Right kidney (tissue), 9 donors: Measurements from ENCODE around the gene JPH3.
A peak's percentile ranks its signal among the peaks of the same experiment; 100 is the strongest.

Experiments used
- DNase-seq: peaks from one replicate; pipeline ENCODE4 v3.0.0-alpha.2; 2016
- long read RNA-seq, 8 donors: transcript quantifications; one replicate each; lab custom pipeline, GENCODE V29; 2026

JPH3 gene
- long read RNA-seq, donor 1, result 0 reads
- long read RNA-seq, donor 2, result 0 reads
- long read RNA-seq, donor 3, result 0 reads
- long read RNA-seq, donor 4, partial matches to known transcripts, result 0 of 1 reads
- long read RNA-seq, donor 4, other reads (novel, unspliced or antisense), result 0 of 1 reads
- long read RNA-seq, donor 5, result 0 reads
- long read RNA-seq, donor 6, result 0 reads
- long read RNA-seq, donor 7, result 0 reads
- long read RNA-seq, donor 8, result 0 reads

DNA sequence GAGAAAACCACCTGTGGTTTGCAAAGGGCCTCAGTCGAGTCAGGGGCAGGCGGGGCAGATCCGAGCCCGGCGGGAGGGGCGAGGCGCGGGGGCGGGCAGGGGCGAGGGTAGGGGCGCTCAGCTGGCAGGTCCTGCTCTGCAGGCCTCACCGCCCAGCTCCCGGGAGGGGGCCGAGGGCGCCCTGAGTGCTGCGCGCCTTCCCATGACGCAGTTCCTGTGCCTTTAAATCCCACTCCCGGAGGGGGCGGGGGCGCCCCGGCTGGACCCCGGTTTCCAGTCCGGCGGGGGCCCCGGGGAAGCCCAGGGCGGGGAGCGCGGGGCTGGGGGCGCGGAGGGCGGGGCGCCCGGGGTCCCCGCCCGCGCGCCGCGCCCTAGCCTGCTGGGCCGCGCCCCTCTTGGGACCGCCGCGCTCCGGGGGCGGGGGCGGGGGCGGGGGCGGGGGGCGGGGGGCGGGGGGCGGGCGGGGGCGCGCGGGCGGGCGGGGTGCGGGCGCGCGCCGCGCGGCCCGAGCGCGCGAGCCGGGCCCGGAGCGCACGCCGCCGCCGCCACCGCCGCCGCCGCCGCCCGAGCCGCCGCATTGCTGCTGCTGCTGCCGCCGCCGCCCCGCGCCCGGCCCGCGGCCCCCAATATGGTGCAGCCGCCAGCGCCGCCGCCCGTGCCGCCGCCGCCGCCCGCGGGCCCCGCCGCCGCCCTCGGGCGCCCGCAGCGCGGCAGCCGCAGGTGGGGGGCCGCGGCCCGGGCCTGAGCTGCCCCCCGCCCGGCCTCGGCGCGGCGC lies at the start of gene JPH3:
TSS of gene JPH3 (plus strand) at position 508 of the 775 bp plus-strand sequence. CDS start 639 bp downstream, outside the sequence.
- DNase-seq, result no peak

DNA sequence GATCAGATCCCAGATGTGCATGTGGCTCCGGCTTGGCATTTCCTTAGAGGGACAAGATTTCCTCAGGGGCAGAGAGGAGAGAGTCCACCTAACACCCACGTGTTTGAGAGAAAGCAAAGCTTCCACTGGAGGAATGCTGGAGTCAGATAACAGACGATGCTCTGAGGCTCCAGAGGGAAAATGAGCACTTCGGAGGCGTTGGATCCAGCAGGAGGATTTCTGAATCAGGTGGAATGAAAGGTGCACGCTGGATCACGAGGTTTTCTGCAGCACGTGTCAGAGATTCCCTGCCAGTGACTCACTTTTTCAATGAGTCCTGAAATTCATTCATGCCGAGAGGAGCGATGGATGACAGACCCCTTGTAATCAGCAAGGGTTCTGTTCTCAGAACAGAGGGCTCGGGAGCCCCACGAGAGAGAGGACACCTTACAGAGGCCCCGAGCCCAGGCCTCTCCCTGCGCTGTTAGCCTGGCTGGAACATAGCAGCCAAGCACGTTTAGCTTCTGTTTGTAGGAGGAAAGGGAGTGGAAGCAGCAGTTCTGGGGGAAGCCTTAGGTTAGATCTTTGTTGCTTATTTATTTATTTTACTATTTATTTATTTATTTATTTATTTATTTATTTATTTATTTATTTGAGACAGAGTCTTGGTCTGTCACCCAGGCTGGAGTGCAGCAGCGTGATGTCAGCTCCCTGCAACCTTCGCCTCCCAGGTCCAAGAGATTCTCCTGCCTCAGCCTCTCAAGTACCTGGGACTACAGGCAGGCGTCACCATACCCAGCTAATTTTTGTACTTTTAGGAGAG lies 49.3 kb upstream of the JPH3 start:
- no peak for DNase-seq

DNA sequence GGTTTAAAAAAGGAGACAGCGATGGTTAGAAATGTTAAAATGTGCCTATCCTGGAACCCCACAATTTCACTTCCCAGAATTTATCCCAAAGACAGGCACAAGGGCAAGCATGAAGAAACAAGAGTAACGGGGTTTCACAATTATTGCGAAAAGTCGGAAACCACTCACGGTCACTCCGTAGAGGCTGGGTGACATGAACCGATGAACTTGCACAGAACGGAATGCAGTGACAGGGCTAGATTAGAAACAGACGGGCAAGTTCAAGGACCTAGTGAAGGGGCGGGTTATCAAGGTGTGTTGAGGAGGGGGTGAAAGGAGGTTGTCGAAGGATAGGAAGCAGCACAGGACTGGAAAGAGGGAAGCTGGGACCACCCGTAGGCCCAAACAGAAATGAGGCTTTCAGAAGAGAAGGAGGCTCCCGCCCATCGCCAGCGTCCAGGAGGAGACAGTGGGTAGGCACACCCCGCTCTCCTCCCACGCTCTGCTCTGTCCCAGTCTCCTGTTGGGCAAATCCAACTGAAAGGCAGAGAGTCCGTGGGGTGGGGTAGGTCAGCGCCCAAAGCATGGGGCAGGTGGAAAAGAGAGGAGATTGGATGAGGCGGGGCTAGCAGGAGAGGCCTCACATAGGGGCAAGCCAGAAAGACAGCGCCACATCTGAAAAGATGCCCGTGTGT lies 47.4 kb upstream of the JPH3 start:
- DNase-seq, result no peak

DNA sequence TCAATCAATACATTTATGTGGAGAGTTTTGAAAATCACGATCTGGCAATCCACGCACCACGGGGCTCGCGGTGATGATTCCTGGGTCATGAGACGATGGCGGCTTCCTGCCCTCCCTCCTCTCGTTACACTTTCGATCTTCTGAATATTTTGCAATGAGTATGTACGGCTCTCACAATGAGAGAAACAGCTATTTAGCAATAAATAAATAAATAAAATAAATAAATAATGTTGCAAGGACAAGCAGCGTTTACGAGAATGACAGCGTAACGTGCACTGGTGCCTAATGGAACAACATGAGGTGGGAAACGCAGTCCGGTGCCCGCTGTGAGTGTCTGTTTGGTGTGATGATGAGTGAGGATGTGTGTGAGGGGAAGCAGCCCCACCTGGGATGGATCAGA lies 46.7 kb upstream of the JPH3 start:
- DNase-seq, result no peak

DNA sequence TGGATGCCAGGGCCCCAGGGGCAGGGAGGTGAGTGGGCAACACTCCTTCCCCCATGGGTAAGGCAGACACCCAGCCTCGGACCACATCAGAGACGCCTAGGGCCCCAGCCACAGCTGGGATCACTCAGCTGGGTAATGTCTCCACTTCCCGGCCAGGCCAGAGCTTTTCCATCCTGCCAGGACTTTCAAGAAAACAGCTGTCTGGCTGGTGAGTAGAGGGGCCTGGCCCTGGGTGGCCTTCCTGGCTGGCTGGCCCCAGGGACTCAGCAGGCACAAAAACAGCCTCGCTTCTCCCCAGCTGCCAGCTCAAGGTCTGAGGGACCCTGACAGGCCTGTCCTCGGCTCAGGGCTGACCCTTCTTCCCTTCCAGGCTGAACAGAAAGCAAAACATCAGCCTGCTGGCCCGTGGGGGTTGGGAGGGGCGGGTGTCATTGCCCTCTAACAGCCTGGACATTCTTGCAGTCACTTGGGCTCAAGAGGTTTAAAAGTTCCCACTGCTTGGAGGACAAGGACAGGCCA lies 45.3 kb upstream of the JPH3 start:
- DNase-seq, result peak; percentile 60

DNA sequence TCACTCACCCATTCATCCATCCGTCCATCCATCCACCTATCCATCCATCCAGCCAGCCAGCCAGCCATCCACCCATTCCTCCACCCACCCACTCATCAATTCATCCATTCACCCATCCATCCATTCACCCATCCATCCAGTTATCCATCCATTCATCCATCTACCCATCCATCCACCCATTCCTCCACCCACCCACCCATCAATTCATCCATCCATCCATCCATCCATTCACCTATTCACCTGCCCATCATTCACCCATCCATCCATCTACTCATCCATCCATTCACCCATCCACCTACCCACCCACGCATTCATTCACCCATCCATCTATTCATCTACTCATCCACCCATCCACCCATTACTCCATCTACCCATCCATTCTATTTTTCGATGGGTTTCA lies 43.6 kb upstream of the JPH3 start:
- no peak for DNase-seq

DNA sequence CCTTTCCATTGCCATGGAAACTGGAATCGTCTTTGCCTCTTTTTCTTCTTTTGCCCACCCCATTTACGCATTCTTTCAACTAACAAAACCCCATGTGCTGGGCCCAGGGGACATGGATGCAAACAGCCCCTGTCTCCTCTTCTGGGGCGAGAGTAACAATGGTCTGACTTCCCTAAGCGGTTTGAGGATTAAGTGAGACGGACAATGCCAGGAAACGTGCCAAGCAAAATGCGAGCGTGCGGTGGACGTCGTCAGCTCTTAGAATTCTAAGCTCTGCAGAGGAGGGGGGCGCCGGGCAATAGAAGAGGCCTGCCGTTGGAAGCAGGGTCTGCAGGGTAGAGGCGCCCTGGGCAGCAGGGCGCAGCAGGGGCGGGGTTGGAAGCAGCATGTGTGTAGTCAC lies 42.4 kb upstream of the JPH3 start:
- no peak for DNase-seq

DNA sequence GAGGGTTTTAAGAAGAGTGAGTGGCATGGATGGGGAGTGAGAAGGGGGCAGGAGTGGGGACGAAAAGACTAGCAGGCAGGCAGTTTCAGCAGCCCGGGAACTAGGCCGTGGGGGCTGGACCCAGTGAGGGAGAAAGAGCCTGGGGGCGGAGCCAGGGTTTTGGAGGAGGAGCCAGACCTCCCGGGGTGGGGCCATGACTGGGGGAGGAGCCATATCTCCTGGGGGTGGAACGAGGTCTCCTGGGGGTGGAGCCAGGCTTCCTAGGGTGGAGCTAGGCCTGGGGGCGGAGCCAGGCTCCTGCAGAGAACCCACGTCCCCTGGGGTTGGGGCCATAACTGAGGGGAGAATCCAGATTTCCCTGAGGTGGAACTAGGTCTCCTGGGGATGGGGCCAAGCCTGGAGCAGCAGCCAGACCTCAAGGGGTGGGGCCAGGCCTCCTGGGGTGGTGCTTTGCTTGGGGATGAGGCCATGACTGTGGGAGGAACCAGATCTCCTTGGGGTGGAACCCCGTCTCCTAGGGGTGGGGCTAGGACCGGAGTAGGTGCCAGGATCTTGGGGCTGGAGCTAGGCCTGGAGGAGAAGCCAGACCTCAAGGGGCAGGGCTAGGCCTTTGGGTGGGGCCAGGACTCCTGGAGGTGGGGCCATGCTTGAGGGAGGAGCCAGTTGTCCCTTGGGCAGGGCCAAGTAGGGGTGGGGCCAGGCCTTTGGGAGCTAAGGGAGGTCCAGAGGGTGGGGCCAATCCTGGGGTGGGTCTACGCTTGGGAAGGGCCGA lies 41.7 kb upstream of the JPH3 start:
- no peak for DNase-seq

DNA sequence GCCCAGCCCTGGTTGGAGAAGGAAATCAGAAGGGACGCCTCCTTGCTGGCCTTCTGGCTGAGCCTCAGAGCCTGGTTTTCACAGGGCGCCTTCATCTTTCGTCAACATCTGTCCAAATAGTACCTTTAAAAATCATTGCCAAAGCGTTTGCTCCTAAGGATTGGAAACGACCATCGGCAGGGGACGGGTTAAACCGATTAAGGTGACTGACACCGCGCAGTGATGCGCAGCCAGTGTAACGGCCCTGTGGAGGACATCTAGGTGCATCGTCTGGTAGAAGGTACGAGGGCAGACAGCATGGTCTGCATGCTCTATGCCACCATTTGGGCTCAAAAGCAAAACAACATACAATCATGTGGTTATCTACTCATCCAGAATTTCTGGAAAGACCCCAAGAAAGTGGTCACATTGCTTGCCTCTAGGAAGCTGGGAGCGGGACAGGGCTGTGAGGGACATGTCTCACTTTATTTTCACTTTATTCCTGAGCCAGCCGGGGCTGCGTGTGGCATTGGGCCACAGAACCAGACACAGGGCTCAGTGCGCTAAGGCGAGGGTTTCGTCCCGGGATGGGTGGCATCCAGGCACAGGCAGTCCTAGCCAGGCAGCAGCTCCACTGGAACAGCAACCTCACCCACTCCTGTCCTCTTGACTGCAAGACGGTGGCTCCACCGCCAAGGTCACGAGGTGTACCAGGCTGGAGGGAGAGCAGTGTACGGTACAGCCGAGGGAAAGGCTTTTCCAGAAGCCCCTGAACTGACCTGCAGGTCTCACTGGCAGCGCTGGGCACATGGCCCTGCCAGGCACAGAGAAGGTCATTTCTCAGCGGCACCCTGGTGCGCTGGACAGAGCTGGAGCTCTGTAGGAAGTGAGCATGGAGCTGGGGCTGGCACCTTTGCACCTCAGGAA lies 40.9 kb upstream of the JPH3 start:
- DNase-seq, result no peak

DNA sequence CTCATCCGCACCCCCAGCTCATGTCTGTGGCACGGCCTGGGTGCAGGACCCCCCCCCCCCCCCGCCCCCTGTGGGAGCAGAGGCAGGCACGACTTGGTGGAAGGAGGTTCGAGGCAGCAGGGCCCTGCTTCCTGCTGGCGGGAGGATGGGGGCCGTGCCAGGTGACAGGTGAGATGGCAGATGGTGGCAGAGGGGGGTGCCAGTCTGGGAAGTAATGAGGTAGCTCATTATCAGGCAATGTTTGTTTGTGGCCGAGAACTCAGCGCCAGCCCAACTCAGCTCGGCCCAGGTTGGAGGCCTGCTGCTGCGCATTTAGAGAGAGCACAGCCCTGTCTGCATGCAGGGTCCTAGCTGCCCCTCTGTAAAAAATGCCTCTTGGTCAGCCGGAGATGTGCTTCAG lies 40.1 kb upstream of the JPH3 start:
- no peak for DNase-seq

DNA sequence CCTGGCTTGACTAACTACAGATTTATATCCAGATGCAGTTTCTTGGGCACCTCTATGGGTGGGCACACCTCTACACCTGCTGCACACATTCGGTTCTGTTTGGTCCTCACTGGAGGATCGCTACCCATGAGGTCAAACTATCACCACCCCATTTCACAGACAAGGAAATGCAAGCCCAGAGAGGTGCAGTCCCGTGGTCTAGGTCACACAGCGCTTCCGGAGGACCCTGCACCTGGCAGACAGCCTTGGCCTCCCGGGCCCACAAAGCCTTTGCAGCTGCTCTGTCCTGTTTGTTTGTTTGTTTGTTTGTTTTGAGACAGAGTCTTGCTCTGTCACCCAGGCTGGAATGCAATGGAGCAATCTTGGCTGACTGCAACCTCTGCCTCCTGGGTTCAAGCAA lies 39.3 kb upstream of the JPH3 start:
- no peak for DNase-seq

DNA sequence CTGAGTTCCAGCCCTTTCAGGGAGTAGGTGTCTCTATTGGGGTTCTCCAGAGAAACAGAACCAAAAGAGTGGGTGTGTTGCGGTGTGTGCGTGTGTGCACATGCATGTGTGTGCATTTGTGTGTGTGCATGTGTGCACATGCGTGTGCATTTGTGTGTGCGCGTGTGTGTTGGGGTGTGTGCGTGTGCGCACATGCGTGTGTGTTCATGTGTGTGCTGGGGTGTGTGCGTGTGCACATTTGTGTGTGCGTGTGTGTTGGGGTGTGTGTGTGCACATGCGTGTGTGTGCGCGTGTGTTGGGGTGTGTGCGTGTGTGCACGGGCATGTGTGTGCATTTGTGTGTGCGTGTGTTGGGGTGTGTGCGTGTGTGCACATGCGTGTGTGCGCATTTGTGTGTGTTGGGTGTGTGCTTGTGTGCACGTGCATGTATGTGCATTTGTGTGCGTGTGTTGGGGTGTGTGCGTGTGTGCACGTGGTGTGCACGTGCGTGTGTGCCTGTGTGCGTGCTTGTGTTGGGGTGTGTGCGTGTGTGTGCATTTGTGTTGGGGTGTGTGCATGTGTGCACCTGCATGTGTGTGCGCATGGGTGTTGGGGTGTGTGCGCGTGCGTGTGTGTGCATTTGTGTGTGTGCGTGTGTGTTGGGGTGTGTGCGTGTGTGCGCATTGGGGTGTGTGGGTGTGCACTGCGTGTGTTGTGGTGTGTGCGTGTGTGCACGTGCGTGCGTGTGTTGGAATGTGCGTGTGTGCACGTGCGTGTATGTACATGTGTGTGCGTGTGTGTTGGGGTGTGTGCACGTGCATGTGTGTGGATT lies 38.4 kb upstream of the JPH3 start:
- DNase-seq, result no peak

DNA sequence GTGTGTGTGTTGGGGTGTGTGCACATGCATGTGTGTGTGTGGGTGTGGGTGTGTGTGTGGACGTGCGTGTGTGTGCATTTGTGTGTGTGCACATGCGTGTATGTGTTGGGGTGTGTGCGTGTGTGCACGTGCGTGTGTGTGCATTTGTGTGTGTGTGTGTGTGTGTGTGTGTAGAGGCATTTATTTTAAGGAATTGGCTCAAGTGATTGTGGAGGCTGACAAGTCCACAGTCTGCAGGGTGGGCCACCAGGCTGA lies 37.9 kb upstream of the JPH3 start:
- no peak for DNase-seq

DNA sequence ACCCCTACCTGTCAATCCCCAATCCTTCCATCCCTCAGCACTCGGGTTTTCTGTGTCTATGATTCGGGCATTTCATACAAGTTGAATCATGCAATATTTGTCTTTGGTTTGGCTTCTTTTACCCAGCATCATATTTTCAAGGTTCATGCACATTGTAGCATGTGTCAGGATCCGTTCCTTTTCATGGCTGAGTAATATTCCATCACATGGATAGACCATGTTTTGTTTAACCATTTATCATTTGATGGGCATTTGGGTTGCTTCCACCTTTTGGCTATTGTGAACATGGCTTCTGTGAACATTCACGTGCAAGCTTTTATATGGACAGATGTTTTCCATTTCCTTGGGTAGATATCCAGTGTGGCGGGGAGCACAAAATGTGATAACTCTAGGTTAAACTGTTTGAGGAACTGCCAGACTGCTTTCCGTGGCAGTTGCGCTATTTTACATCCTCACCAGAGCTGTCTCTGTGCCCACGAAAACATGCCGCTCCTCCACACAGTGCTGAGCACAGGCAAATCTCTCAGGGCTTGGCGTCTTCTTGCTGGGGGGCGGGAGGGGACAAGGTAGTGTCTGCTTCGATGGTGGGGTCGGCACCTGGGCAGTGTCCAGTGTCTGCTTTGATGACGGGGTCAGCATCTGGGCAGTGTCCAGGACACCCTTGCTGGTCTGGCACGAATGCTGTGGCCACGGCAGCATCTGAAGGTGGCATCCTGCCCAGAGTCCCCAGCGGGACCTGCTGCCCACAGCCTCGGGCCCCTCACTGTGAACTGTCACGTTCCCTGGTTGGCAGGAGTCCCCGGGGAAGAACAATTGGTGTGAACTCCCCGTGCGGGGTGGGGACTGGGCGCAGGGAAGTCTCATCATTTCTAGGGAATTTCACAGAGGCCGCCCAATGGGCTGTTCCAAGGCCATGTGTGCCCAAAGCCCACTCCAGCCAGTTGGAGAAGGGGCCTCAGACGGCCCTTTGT lies 32.4 kb upstream of the JPH3 start:
- DNase-seq, result no peak

DNA sequence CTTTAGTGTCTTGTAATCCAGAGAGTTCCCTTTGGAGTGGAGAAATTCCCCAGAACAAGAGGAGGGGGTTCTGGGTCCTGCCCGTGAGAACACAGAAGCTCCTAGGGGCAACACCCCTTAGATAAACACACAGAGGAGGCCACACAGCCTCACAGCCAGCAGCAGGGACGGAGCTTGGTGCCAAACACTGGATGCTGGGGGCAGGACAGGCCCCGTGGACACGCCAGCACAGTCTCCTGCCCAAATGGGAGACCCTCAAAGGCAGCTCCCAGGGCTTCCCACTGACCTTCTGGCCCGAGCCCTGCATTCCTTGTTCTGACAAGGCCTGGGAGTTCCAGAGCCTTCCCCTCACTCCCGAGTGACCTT lies 31.8 kb upstream of the JPH3 start:
- no peak for DNase-seq

DNA sequence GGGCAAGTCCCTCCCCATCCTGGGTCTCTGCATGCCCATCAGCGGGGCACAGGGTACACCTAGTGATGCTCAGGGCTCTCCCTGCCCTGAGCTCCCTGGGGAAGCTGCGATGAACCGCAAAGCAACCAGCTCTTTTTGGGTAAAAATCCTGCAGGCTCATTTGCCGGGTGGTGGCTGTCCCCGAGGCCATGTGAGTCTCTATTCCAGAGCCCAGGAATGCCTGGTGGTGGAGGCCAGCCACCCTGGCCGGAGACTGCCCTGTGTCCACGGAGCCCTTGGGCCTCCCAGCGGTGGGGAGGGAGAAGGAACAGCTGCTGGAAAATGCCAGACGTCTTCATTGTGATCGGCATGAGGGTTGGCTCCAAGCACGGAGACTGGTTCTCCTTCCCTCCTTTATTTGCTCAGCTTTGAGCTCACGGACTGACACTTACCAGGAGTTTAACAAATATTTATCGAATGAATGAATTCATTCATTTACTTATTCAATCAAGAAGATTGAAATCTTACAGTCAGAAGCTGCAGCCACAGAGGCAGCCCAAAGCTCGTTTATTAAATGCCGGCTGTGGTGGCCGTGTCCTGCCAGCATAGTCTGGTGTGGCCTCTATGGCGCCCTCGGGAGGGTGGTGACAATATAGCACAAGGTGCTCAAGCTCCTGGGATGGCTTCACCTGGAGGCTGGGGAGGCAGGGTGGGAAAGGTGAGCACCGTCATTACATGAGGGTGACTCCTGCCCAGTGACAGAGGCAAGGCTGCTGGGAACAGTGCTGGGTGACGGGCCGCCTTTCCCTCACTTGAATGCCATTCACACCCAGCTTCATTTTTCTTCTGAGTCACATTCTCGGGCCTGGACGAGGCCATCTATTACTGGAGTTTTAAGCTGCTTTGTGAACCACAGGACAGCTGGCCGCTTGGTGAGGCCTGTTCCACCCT lies 31.1 kb upstream of the JPH3 start:
- DNase-seq, result no peak

DNA sequence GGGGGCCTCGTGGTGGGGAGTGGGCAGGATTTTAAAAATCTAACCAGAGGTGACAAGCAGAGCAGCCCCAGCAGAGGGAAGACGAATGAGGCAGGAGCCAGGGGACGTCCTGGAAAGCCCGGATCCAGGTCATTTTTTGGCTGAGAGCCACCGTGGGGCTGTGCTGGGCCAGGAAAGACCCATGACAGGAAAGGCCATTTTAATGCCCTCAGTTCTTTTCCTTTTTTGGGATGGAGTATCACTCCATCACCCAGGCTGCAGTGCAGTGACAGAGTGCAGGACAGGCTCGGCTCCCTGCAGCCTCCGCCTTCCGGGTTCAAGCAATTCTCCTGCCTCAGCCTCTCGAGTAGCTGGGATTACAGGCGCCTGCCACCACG lies 30.5 kb upstream of the JPH3 start:
- no peak for DNase-seq

DNA sequence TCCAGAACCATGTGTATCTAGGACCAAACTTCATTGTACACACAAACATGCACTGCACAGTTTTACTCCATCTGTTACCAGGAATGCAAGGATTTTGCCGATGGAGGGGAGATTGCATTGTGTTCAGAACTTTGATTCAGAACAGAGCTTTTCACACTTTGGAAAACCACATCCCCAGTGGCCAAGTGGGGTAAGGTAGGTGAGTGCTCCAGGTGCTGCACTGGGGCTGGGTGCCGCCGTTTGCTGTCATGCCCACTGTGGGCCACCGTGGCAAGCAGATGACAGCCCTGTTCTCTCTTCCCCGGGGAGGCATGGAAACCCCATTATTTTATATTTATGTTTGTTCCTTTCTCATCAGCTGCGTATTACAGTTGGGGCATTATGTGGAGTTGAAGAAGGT lies 29.3 kb upstream of the JPH3 start:
- no peak for DNase-seq
